ENCODE data around the gene NLGN2. TPM values are rescaled to one million over a fixed set of nuclear protein-coding genes. Genes with fewer than 3 reads are reported as not detected.

NLGN2 gene
- total RNA-seq, 1 donor from 2014 or later: 97.5 TPM

GRCh38 chr17:7380855-7381683 is 26.6 kb upstream of the NLGN2 start, which contains the start of gene TNK1:
Gene TNK1, plus strand, starts transcription at chr17:7381089. Its CDS starts 1,838 bp downstream, at chr17:7382927.
- peaks cover 6% of the 10 kb centered on the region for H3K9me3 Mint-ChIP-seq
- DNase-seq (ENCODE audit: low spot score in 2 of 2, unreplicated experiment in 2 of 2): no peak
- peaks cover 4% of the 10 kb centered on the region for H3K36me3 Mint-ChIP-seq
- peaks cover 15% of the 10 kb centered on the region for H3K4me1 Mint-ChIP-seq
- H3K27me3 Mint-ChIP-seq (ENCODE audit: low read depth): peaks cover 41% of the 10 kb centered on the region
- TF ChIP-seq, protein P1, sequence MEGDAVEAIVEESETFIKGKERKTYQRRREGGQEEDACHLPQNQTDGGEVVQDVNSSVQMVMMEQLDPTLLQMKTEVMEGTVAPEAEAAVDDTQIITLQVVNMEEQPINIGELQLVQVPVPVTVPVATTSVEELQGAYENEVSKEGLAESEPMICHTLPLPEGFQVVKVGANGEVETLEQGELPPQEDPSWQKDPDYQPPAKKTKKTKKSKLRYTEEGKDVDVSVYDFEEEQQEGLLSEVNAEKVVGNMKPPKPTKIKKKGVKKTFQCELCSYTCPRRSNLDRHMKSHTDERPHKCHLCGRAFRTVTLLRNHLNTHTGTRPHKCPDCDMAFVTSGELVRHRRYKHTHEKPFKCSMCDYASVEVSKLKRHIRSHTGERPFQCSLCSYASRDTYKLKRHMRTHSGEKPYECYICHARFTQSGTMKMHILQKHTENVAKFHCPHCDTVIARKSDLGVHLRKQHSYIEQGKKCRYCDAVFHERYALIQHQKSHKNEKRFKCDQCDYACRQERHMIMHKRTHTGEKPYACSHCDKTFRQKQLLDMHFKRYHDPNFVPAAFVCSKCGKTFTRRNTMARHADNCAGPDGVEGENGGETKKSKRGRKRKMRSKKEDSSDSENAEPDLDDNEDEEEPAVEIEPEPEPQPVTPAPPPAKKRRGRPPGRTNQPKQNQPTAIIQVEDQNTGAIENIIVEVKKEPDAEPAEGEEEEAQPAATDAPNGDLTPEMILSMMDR (IDR thresholded peaks at IDR 0.05; ENCODE audit: unreplicated experiment): no peak
- peak within 1 kb of the TSS; percentile 82 for H3K27ac Mint-ChIP-seq
- peak within 1 kb of the TSS; percentile 79 for H3K4me3 Mint-ChIP-seq

GRCh38 chr17:7382901-7383300 is 24.7 kb upstream of the NLGN2 start:
- peaks cover 41% of the 10 kb centered on the region for H3K27me3 Mint-ChIP-seq (ENCODE audit: low read depth)
- peaks cover 15% of the 10 kb centered on the region for H3K4me1 Mint-ChIP-seq
- no peak overlapping the region for H3K4me3 Mint-ChIP-seq
- H3K9me3 Mint-ChIP-seq: peaks cover 6% of the 10 kb centered on the region
- H3K36me3 Mint-ChIP-seq: peaks cover 4% of the 10 kb centered on the region
- TF ChIP-seq, protein P1 (IDR thresholded peaks at IDR 0.05; ENCODE audit: unreplicated experiment): no peak
- no peak overlapping the region for H3K27ac Mint-ChIP-seq
- no peak for DNase-seq (ENCODE audit: low spot score in 2 of 2, unreplicated experiment in 2 of 2)

DNA sequence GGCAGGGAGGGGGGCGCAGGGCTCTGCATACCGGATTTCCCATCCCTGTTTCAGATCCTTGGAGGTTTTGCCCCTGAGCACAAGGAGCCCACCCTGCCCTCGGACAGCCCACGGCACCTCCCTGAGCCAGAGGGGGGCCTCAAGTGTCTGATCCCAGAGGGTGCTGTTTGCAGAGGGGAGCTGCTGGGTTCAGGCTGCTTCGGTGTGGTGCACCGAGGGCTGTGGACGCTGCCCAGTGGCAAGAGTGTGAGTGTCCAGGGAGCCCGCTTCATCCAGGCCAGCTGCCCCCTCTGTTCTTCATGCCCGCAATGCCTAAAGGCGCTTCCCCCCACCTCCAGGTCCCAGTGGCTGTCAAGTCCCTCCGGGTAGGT is 24.3 kb upstream of the NLGN2 start:
- H3K27ac Mint-ChIP-seq: no peak overlapping the region
- TF ChIP-seq, protein P1 (IDR thresholded peaks at IDR 0.05; ENCODE audit: unreplicated experiment): no peak
- H3K4me1 Mint-ChIP-seq: peaks cover 15% of the 10 kb centered on the region
- no peak for DNase-seq (ENCODE audit: low spot score in 2 of 2, unreplicated experiment in 2 of 2)
- H3K9me3 Mint-ChIP-seq: peaks cover 6% of the 10 kb centered on the region
- H3K27me3 Mint-ChIP-seq (ENCODE audit: low read depth): peaks cover 41% of the 10 kb centered on the region
- peaks cover 4% of the 10 kb centered on the region for H3K36me3 Mint-ChIP-seq
- no peak overlapping the region for H3K4me3 Mint-ChIP-seq

GRCh38 chr17:7383742-7384488 is 23.7 kb upstream of the NLGN2 start:
- Mint-ChIP-seq H3K27me3 (ENCODE audit: low read depth) (peaks cover 41% of the 10 kb centered on the region), H3K4me3 (peak overlapping the region; percentile 41), H3K36me3 (peaks cover 4% of the 10 kb centered on the region), H3K4me1 (peaks cover 15% of the 10 kb centered on the region), H3K9me3 (peaks cover 6% of the 10 kb centered on the region), H3K27ac (no peak overlapping the region)
- TF ChIP-seq, protein P1 (IDR thresholded peaks at IDR 0.05; ENCODE audit: unreplicated experiment): no peak
- peak in 1 of 2 experiments; percentile 73 for DNase-seq (ENCODE audit: low spot score in 2 of 2, unreplicated experiment in 2 of 2)

- Mint-ChIP-seq H3K27ac (no peak overlapping the region), H3K4me1 (peaks cover 15% of the 10 kb centered on the region), H3K36me3 (peaks cover 2% of the 10 kb centered on the region), H3K27me3 (ENCODE audit: low read depth) (peaks cover 36% of the 10 kb centered on the region), H3K9me3 (no peaks in the 10 kb centered on the region), H3K4me3 (peak overlapping the region; percentile 41)
- DNase-seq (ENCODE audit: low spot score in 2 of 2, unreplicated experiment in 2 of 2): no peak
- TF ChIP-seq, protein P1 (IDR thresholded peaks at IDR 0.05; ENCODE audit: unreplicated experiment): no peak
Measured at GRCh38 chr17:7384489-7385081, 23.1 kb upstream of the NLGN2 start.
